HG03442 (cell line): ENCODE results near the gene MSI2.

Experiments used
- ATAC-seq: cut with Tn5 transposase; IDR thresholded peaks from one replicate; pipeline ENCODE4 v1.9.1; 2021; ENCODE audit warnings: mild to moderate bottlenecking, moderate library complexity; ENCODE audit not compliant: unreplicated experiment

The MSI2 gene

GRCh38 chr17:57601143-57601735 lies 344.9 kb downstream of the MSI2 start:
- ATAC-seq = no peak

- ATAC-seq = no peak
Measured at GRCh38 chr17:57602896-57603295, 346.6 kb downstream of the MSI2 start.

GRCh38 chr17:57603546-57603945 lies 347.2 kb downstream of the MSI2 start:
- no peak for ATAC-seq

- peak; percentile 42 for ATAC-seq
Measured at GRCh38 chr17:57603978-57604377, 347.7 kb downstream of the MSI2 start.

GRCh38 chr17:57604771-57605674 lies 348.7 kb downstream of the MSI2 start:
- peak; percentile 40 for ATAC-seq

GRCh38 chr17:57605675-57606105 lies 349.4 kb downstream of the MSI2 start:
- ATAC-seq = peak; percentile 17

- ATAC-seq = no peak
Measured at GRCh38 chr17:57606111-57606875, 350.0 kb downstream of the MSI2 start.

- ATAC-seq = no peak
Measured at GRCh38 chr17:57607553-57608120, 351.3 kb downstream of the MSI2 start.

- no peak for ATAC-seq
Measured at GRCh38 chr17:57608369-57609124, 352.2 kb downstream of the MSI2 start.

- ATAC-seq = no peak
Measured at GRCh38 chr17:57609125-57609877, 353.0 kb downstream of the MSI2 start.

GRCh38 chr17:57609878-57610270 lies 353.6 kb downstream of the MSI2 start:
- no peak for ATAC-seq

GRCh38 chr17:57612202-57613071 lies 356.1 kb downstream of the MSI2 start:
- ATAC-seq = no peak

- ATAC-seq = no peak
Measured at GRCh38 chr17:57614742-57615141, 358.4 kb downstream of the MSI2 start.

GRCh38 chr17:57615836-57616757 lies 359.8 kb downstream of the MSI2 start:
- ATAC-seq = no peak

GRCh38 chr17:57617218-57617617 lies 360.9 kb downstream of the MSI2 start:
- ATAC-seq = no peak

- ATAC-seq = no peak
Measured at GRCh38 chr17:57619061-57619937, 363.0 kb downstream of the MSI2 start.

- ATAC-seq = no peak
Measured at GRCh38 chr17:57620576-57620975, 364.3 kb downstream of the MSI2 start.
